ENCODE results near the gene HINT3. TPM values are rescaled to one million over a fixed set of nuclear protein-coding genes. Genes with fewer than 3 reads are reported as not detected.

HINT3 gene
- total RNA-seq, 1 experiment from 2014 or later: 11.7 TPM

DNA sequence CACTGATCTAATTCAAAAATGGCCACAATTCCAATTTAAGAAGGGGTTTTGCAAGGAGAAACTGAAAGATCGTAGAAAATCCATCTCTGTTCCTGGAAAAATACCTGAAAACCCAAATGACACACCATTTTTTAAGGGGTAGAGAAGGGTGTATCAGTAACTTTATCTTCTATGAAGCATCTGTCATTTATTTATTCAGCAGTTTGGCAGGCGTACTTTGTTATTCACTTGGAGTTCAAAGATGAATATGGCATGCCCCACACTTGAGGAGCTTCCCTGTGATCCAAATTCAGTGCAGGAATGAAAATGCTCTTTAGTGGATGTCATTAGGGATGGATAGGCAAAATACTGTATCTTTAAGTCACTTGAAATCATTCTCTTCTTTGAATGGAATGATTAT lies 7.2 kb downstream of the HINT3 start:
- H2BK5ac ChIP-seq (ENCODE audit: insufficient read length, low read length): no peak overlapping the region
- H3K4me1 Mint-ChIP-seq: no peaks in the 10 kb centered on the region; a peak in 1 of 4 replicates
- no CpG with 5 or more reads among the region's 2 CpGs for WGBS (ENCODE audit: extremely low coverage, insufficient read length, low lambda C conversion rate)

More for the DNA sequence above, 7.2 kb downstream of the HINT3 start:
- Histone ChIP-seq H2BK12ac (ENCODE audit: insufficient read length, low read depth, low read length) (no peak overlapping the region), H4K91ac (ENCODE audit: insufficient read length, low read depth, low read length) (no peak overlapping the region), H3K27me3 (ENCODE audit: insufficient read depth, low read length) (no peaks in the 10 kb centered on the region), H2AK5ac (ENCODE audit: insufficient read length, low read length) (no peak overlapping the region), H3K9me3 (ENCODE audit: control insufficient read depth, low read depth, low read length) (no peaks in the 10 kb centered on the region), H3K9ac (ENCODE audit: extremely low read depth, insufficient read length, low read length) (no peak overlapping the region), H3K27ac (ENCODE audit: insufficient read length, low read depth, low read length) (no peak overlapping the region), H2BK120ac (ENCODE audit: low read depth, low read length, poor library complexity, severe bottlenecking) (no peak overlapping the region), H4K8ac (replicated peaks; ENCODE audit: insufficient read length, low read depth, low read length) (no peak overlapping the region), H3K23me2 (ENCODE audit: insufficient read length, low read depth, low read length, poor library complexity, severe bottlenecking) (no peaks in the 10 kb centered on the region), H4K5ac (ENCODE audit: insufficient read length, low read depth, low read length) (no peak overlapping the region), H3K23ac (ENCODE audit: insufficient read length, low read depth, low read length) (no peak overlapping the region), H2AFZ (ENCODE audit: low read length) (no peak overlapping the region), H2BK15ac (ENCODE audit: low read depth, low read length) (no peak overlapping the region), H3K4ac (ENCODE audit: low read depth, low read length) (no peak overlapping the region), H4K20me1 (ENCODE audit: control insufficient read depth, insufficient read depth, insufficient read length) (no peaks in the 10 kb centered on the region), H3K4me2 (ENCODE audit: insufficient read depth, insufficient read length, low read length) (no peak overlapping the region), H3K79me2 (ENCODE audit: insufficient read depth, low read length) (no peaks in the 10 kb centered on the region), H3K14ac (ENCODE audit: insufficient read depth, low read length) (no peak overlapping the region), H3T11ph (ENCODE audit: low read length) (no peak overlapping the region), H2BK20ac (ENCODE audit: low read depth, low read length, poor library complexity, severe bottlenecking) (no peak overlapping the region), H3K79me1 (ENCODE audit: insufficient read depth, low read depth, low read length, poor library complexity, severe bottlenecking) (no peaks in the 10 kb centered on the region), H3K56ac (ENCODE audit: insufficient read length, low read depth, low read length) (no peak overlapping the region), H3K4me1 (ENCODE audit: insufficient read depth, low read length) (no peaks in the 10 kb centered on the region), H3K18ac (ENCODE audit: insufficient read length, low read depth, low read length) (no peak overlapping the region)
- Mint-ChIP-seq H3K36me3 (ENCODE audit: insufficient read depth in 1 of 3, low read depth in 3 of 3) (peaks cover 2 to 6% (median 4%) of the 10 kb centered on the region in 3 experiments; a peak in 3 of 7 replicates), H3K9me3 (no peaks in the 10 kb centered on the region), H3K4me3 (no peak overlapping the region), H3K27ac (no peak overlapping the region), H3K27me3 (ENCODE audit: low read depth) (no peaks in the 10 kb centered on the region)
- DNase-seq: no peak
- TF ChIP-seq CTCF (conservative IDR thresholded peaks at IDR 0.05): no peak

Measured in H9 (cell line).